ENCODE data around the gene SLC22A5.

DNA sequence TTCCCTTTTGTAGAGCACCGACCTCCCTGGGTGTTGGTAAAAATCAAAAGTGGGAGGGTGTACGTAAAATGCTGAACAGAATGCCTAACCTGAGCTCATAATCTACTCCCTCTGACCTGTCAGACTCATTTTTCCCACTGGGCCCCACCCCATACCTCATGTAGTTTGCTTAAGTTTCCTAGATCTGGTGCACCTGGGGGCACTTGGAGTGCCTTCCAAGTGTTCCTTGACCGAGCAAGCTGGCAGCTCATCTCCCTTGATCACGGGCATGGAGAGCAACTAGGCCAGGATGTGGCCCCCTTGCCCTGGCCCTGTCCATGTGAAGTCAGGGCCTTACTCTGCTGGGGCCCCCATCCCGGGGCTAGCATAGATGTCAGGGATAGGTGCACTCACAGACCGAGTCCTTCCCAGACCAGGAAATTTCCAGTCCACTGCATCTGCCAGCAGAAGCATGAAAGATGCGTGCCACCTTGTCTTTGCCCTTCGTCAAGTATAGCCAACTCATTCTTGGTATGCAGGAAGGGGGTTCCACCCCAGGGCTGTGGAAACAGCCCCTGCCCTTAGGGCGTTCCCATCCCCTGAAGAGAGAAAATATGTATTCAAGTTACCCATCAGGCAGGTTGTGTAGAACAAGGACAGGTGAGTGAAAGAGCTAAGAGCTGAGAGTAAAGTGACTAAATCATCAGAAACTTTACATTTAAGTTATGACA is 41.9 kb downstream of the SLC22A5 start:
- no peak for TF ChIP-seq EZH2phosphoT487 (IDR thresholded peaks at IDR 0.05; ENCODE audit: borderline replicate concordance, low read depth, low read length)
- TF ChIP-seq, protein P1, sequence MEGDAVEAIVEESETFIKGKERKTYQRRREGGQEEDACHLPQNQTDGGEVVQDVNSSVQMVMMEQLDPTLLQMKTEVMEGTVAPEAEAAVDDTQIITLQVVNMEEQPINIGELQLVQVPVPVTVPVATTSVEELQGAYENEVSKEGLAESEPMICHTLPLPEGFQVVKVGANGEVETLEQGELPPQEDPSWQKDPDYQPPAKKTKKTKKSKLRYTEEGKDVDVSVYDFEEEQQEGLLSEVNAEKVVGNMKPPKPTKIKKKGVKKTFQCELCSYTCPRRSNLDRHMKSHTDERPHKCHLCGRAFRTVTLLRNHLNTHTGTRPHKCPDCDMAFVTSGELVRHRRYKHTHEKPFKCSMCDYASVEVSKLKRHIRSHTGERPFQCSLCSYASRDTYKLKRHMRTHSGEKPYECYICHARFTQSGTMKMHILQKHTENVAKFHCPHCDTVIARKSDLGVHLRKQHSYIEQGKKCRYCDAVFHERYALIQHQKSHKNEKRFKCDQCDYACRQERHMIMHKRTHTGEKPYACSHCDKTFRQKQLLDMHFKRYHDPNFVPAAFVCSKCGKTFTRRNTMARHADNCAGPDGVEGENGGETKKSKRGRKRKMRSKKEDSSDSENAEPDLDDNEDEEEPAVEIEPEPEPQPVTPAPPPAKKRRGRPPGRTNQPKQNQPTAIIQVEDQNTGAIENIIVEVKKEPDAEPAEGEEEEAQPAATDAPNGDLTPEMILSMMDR (conservative IDR thresholded peaks at IDR 0.05; ENCODE audit: low read length): no peak

All from OCI-LY7 (cell line).